B cell (primary cell): ENCODE data around the gene GPR78. TPM values are rescaled to one million over a fixed set of nuclear protein-coding genes. Genes with fewer than 3 reads are reported as not detected.

Experiments used
- ATAC-seq: fragments of 200-7000 bp; cut with Tn5 transposase; one replicate; pipeline ENCODE4 v1.10.0; 2021; ENCODE audit warnings: low read depth, mild to moderate bottlenecking, moderate number of reproducible peaks, moderate library complexity
- CTCF ChIA-PET: fragments of 350-600 bp; sonication (Branson Sonifier 250); formaldehyde crosslinking; loops from one replicate; lab custom pipeline; 2021; ENCODE audit warnings: antibody characterized with exemption, inconsistent platforms; lab: Charles Lee
- POLR2A ChIA-PET: fragments of 350-600 bp; sonication (Branson Sonifier 250); formaldehyde crosslinking; loops from one replicate; lab custom pipeline; 2021; ENCODE audit warnings: antibody characterized with exemption; lab: Charles Lee
- DNase-seq: peaks from one replicate; pipeline ENCODE4 v3.0.0; 2013
- H2AFZ ChIP-seq: 2 replicates; pipeline ENCODE4 v1.6.1; 2012; ENCODE audit warnings: mild to moderate bottlenecking, low read depth, low read length; ENCODE audit not compliant: insufficient read depth, poor library complexity, severe bottlenecking
- H3K27ac ChIP-seq, 2 donors: 1 replicate in 1 of 2; 2 replicates in 1 of 2; pipeline ENCODE4 v1.5.1; 2012 to 2013; ENCODE audit warnings: low read length in 2 of 2, mild to moderate bottlenecking in 2 of 2, moderate library complexity in 1 of 2
- H3K27me3 ChIP-seq, 4 experiments: fragments of 200-600 bp in 1 of 4; sonication (generic) in 1 of 4; replicated peaks in 1 of 4; 1 replicate in 2 of 4; 2 replicates in 2 of 4; pipeline versions ENCODE4 v1.6.1 to v1.7.0; 2013 to 2016; ENCODE audit warnings: low read length in 3 of 4, mild to moderate bottlenecking in 2 of 4, mixed read lengths in 1 of 4, moderate library complexity in 1 of 4; ENCODE audit not compliant: insufficient read depth in 4 of 4, control insufficient read depth in 3 of 4; ENCODE audit errors: control extremely low read depth in 1 of 4
- H3K36me3 ChIP-seq, 2 experiments: replicated peaks in 1 of 2; 1 replicate in 1 of 2; 2 replicates in 1 of 2; pipeline versions ENCODE4 v1.6.1 to v1.7.1; 2013; ENCODE audit warnings: low read length in 1 of 2; ENCODE audit not compliant: insufficient read depth in 2 of 2, control insufficient read depth in 1 of 2; ENCODE audit errors: control extremely low read depth in 1 of 2, extremely low read depth in 1 of 2
- H3K4me1 ChIP-seq, 2 donors: fragments of 200-600 bp in 1 of 2; sonication (generic) in 1 of 2; 1 replicate in 1 of 2; 2 replicates in 1 of 2; pipeline versions ENCODE4 v1.5.1 to v1.6.1; 2013 to 2017; ENCODE audit warnings: low read length in 2 of 2; ENCODE audit not compliant: control insufficient read depth in 2 of 2, insufficient read depth in 2 of 2
- H3K4me2 ChIP-seq: replicated peaks from 2 replicates; pipeline ENCODE3; 2012; ENCODE audit warnings: mild to moderate bottlenecking, low read depth, low read length; ENCODE audit not compliant: poor library complexity, severe bottlenecking
- H3K4me3 ChIP-seq, 5 experiments: fragments of 200-600 bp in 1 of 5; sonication (generic) in 1 of 5; 1 replicate in 3 of 5; 2 replicates in 2 of 5; pipeline versions ENCODE4 v1.5.1 to v1.7.0; 2011 to 2016; ENCODE audit warnings: low read length in 4 of 5, mild to moderate bottlenecking in 4 of 5, low read depth in 2 of 5, control low read depth in 1 of 5, moderate library complexity in 1 of 5; ENCODE audit not compliant: insufficient read depth in 1 of 5; ENCODE audit errors: control extremely low read depth in 1 of 5, extremely low read depth in 1 of 5
- H3K79me2 ChIP-seq: fragments of 200-600 bp; sonication (generic); one replicate; pipeline ENCODE4 v1.6.0; 2016; ENCODE audit warnings: low read length; ENCODE audit not compliant: control insufficient read depth, insufficient read depth
- H3K9ac ChIP-seq: fragments of 200-600 bp; sonication (generic); 2 replicates; pipeline ENCODE4 v1.6.1; 2017; ENCODE audit warnings: mild to moderate bottlenecking, low read length, moderate library complexity
- H3K9me3 ChIP-seq, 3 donors: one replicate each; pipeline versions ENCODE4 v1.6.1 to v1.7.1; 2013; ENCODE audit warnings: low read length in 2 of 3; ENCODE audit not compliant: control insufficient read depth in 2 of 3, insufficient read depth in 1 of 3; ENCODE audit errors: control extremely low read depth in 1 of 3
- H4K20me1 ChIP-seq: 2 replicates; pipeline ENCODE4 v1.6.0; 2012; ENCODE audit warnings: mild to moderate bottlenecking, low read length; ENCODE audit not compliant: insufficient read depth, control insufficient read depth, poor library complexity, severe bottlenecking
- H3K27ac Mint-ChIP-seq: one replicate; pipeline ENCODE4 v1.8.0; 2021; ENCODE audit warnings: mixed read lengths
- H3K27me3 Mint-ChIP-seq: one replicate; pipeline ENCODE4 v1.8.0; 2021; ENCODE audit warnings: mixed read lengths
- H3K4me1 Mint-ChIP-seq: one replicate; pipeline ENCODE4 v1.8.0; 2021; ENCODE audit warnings: mixed read lengths
- H3K4me3 Mint-ChIP-seq: one replicate; pipeline ENCODE4 v1.8.0; 2021; ENCODE audit warnings: mixed read lengths
- H3K9me3 Mint-ChIP-seq: one replicate; pipeline ENCODE4 v1.8.0; 2022; ENCODE audit warnings: mixed read lengths; ENCODE audit not compliant: insufficient read depth
- CTCF ChIP-seq: fragments of 200-600 bp; IDR thresholded peaks from one replicate; pipeline ENCODE4 v1.8.0; 2022; ENCODE audit warnings: antibody characterized with exemption, mild to moderate bottlenecking
- EZH2 ChIP-seq: IDR thresholded peaks from 2 replicates; pipeline ENCODE4 v1.6.1; 2012; ENCODE audit warnings: borderline replicate concordance, low read depth, mild to moderate bottlenecking, moderate library complexity, low read length; ENCODE audit not compliant: insufficient read depth, poor library complexity, severe bottlenecking
- WGBS: methylation state at CpG from one replicate; pipeline ENCODE4 v1.1.5; 2013; ENCODE audit warnings: missing lambda C conversion rate; ENCODE audit not compliant: insufficient coverage; 5-methylcytosine and 5-hydroxymethylcytosine counted together
- intact Hi-C: fragments of 100-400 bp; cut with micrococcal nuclease; formaldehyde crosslinking; loops from one replicate; pipeline ENCODE4 v1.10.0; 2022
- polyA plus RNA-seq: library from polyadenylated mRNA; depleted of rRNA; stranded (reverse); fragments of >200 nt; gene quantifications from 2 replicates; pipeline ENCODE4 v1.2.3, GENCODE V29; 2012
- total RNA-seq, 2 donors: library from RNA; stranded (reverse); fragments of 120-200 nt in 1 of 2; gene quantifications; 1 replicate in 1 of 2; 2 replicates in 1 of 2; pipeline versions ENCODE4 v1.2.3 to v1.2.4, GENCODE V29; 2013 to 2022

Gene GPR78
- total and polyA plus RNA-seq, 2 donors (not counting 1 experiment from before 2014, with no cell fraction given) = not detected

- H4K20me1 ChIP-seq = no peaks in the 10 kb centered on the region
- no peaks in the 10 kb centered on the region for H3K9me3 Mint-ChIP-seq
- no peak overlapping the region for H3K27ac ChIP-seq
- CTCF ChIA-PET = no interaction called here
- ATAC-seq = no peak
- no CpG with 5 or more reads among the region's 1 CpG for WGBS
- no peak overlapping the region for H3K4me2 ChIP-seq
- no peaks in the 10 kb centered on the region for H3K36me3 ChIP-seq
- H3K27me3 Mint-ChIP-seq = peaks cover 7% of the 10 kb centered on the region
- no peak overlapping the region for H3K9ac ChIP-seq
- no peaks in the 10 kb centered on the region for H3K79me2 ChIP-seq
- TF ChIP-seq EZH2 = no peak
- no peak for TF ChIP-seq CTCF
- no peak overlapping the region for H2AFZ ChIP-seq
- DNase-seq = no peak
- no peak overlapping the region for H3K4me3 Mint-ChIP-seq
- H3K4me1 ChIP-seq = no peaks in the 10 kb centered on the region
- POLR2A ChIA-PET = no interaction called here
- H3K4me3 ChIP-seq = no peak overlapping the region
- H3K9me3 ChIP-seq = no peaks in the 10 kb centered on the region
- H3K27ac Mint-ChIP-seq = no peak overlapping the region
- H3K27me3 ChIP-seq = peaks cover 0 to 3% (median 0%) of the 10 kb centered on the region in 4 experiments
- intact Hi-C loops = no loop called here
- no peaks in the 10 kb centered on the region for H3K4me1 Mint-ChIP-seq
Observed at GRCh38 chr4:8564595-8564994, 15.6 kb upstream of the GPR78 start.

- H3K36me3 ChIP-seq = no peaks in the 10 kb centered on the region
- H3K27ac ChIP-seq = no peak overlapping the region
- CTCF ChIA-PET = no interaction called here
- no peaks in the 10 kb centered on the region for H4K20me1 ChIP-seq
- Mint-ChIP-seq H3K27ac (no peak overlapping the region), H3K4me3 (no peak overlapping the region), H3K9me3 (no peaks in the 10 kb centered on the region), H3K27me3 (peaks cover 7% of the 10 kb centered on the region), H3K4me1 (no peaks in the 10 kb centered on the region)
- 70% methylated on average over 4 of the region's 5 CpGs for WGBS
- no peaks in the 10 kb centered on the region for H3K9me3 ChIP-seq
- H3K4me1 ChIP-seq = no peaks in the 10 kb centered on the region
- intact Hi-C loops = no loop called here
- no peak for DNase-seq
- ATAC-seq = no peak
- H3K4me3 ChIP-seq = no peak overlapping the region
- POLR2A ChIA-PET = no interaction called here
- H2AFZ ChIP-seq = no peak overlapping the region
- no peak overlapping the region for H3K9ac ChIP-seq
- peaks cover 0 to 3% (median 0%) of the 10 kb centered on the region in 4 experiments for H3K27me3 ChIP-seq
- H3K79me2 ChIP-seq = no peaks in the 10 kb centered on the region
- TF ChIP-seq CTCF = no peak
- no peak for TF ChIP-seq EZH2
- H3K4me2 ChIP-seq = no peak overlapping the region
Observed at GRCh38 chr4:8568068-8568668, 12.0 kb upstream of the GPR78 start.
